Fibroblast of villous mesenchyme (primary cell): ENCODE measurements around the gene CPNE4. TPM values are rescaled to one million over a fixed set of nuclear protein-coding genes. Genes with fewer than 3 reads are reported as not detected.

Experiments used
- DNase-seq: peaks from one replicate; pipeline ENCODE4 v3.0.0-alpha.2; 2010; ENCODE audit warnings: low read depth
- H3K4me3 ChIP-seq: 2 replicates; pipeline ENCODE4 v1.5.1; 2011; ENCODE audit warnings: low read depth, mild to moderate bottlenecking, low read length
- total RNA-seq: library from RNA; depleted of rRNA; stranded (reverse); fragments of >200 nt; gene quantifications from 2 replicates; pipeline ENCODE4 v1.2.3, GENCODE V29; 2012
- TF ChIP-seq, protein P1 (sequence below): IDR thresholded peaks from 2 replicates; pipeline ENCODE4 v1.5.1; 2012; ENCODE audit warnings: low read depth, mild to moderate bottlenecking, low read length; ENCODE audit not compliant: insufficient read depth

CPNE4 gene
- total RNA-seq, 1 donor: not detected

DNA sequence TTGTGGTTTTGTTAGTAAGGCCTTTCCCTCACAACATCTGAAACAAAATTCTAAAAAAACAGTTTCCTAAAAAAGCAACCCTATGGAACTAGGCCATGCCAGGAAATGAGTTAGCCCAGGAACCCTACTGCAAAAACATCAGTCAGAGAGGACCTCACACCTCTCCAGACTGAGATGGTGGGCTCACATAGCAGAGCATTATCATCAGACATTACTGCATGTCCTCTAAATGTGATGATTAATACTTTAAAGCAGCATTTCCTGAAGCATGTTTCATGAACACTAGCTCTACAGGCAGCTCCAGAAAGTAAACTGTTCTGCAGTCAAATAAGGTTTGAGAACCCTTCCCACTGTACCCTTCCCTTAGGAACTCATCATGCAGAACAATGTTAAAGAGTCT lies 299.7 kb downstream of the CPNE4 start:
- H3K4me3 ChIP-seq: no peak overlapping the region
- no peak for DNase-seq
- TF ChIP-seq, protein P1, sequence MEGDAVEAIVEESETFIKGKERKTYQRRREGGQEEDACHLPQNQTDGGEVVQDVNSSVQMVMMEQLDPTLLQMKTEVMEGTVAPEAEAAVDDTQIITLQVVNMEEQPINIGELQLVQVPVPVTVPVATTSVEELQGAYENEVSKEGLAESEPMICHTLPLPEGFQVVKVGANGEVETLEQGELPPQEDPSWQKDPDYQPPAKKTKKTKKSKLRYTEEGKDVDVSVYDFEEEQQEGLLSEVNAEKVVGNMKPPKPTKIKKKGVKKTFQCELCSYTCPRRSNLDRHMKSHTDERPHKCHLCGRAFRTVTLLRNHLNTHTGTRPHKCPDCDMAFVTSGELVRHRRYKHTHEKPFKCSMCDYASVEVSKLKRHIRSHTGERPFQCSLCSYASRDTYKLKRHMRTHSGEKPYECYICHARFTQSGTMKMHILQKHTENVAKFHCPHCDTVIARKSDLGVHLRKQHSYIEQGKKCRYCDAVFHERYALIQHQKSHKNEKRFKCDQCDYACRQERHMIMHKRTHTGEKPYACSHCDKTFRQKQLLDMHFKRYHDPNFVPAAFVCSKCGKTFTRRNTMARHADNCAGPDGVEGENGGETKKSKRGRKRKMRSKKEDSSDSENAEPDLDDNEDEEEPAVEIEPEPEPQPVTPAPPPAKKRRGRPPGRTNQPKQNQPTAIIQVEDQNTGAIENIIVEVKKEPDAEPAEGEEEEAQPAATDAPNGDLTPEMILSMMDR: no peak

DNA sequence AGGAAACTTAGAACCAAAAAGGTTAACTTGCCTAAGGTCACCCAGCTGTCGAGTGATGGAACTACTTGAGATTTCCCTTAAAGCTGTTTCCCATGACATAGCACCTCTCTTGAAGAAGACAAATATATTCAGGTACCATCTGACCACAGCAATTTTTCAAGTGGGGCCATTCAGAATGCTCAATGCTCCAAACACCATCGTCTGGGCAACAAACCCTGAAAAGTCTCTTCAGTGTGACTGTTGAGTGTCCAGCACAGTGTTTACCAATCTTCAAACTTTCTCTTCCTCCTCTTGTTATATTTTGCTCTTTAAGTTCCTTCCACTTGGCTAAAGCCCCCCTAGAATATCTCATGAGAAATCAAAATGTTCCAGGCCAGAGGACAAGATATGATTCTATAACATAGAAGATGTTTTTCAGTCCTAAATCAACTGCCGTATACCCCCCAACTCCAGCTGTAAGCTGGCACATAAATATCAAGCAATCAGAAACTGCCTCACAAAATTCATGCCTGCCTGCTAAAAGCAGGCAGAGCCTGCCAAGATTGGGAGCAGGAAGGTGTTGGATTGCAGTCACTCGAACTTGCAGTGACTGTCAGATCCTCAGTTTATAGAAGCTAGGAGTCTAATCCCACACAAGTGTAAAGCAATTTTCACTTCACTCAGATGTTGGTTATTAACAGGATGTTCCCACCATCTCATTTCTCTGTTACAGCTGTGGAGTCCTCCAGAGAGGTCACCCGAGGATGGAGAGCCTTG lies 301.6 kb downstream of the CPNE4 start:
- no peak for DNase-seq
- TF ChIP-seq, protein P1: no peak
- H3K4me3 ChIP-seq: no peak overlapping the region

DNA sequence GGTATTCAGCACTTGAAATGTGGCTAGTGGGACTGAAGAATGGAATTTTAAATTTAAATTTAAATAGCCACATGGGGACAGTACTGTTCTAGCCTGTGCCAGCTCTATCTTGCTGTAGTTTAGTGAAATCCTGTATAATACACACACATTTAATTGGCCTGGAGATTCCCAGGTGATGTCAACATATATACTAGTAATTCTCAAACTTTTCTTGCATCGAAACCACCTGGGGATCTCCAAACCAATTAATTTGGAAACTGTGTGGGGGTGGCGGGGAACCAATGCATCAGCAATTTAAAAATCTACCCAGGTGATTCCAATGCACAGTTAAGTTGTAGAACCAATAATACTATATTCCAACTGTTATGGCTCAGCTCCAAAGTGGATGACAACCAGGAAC lies 303.1 kb downstream of the CPNE4 start:
- H3K4me3 ChIP-seq: no peak overlapping the region
- TF ChIP-seq, protein P1: no peak
- no peak for DNase-seq

GRCh38 chr3:131730581-131730980 lies 304.2 kb downstream of the CPNE4 start:
- no peak for DNase-seq
- H3K4me3 ChIP-seq: no peak overlapping the region
- TF ChIP-seq, protein P1: no peak

GRCh38 chr3:131729643-131730017 lies 305.2 kb downstream of the CPNE4 start:
- H3K4me3 ChIP-seq: no peak overlapping the region
- TF ChIP-seq, protein P1: no peak
- no peak for DNase-seq

DNA sequence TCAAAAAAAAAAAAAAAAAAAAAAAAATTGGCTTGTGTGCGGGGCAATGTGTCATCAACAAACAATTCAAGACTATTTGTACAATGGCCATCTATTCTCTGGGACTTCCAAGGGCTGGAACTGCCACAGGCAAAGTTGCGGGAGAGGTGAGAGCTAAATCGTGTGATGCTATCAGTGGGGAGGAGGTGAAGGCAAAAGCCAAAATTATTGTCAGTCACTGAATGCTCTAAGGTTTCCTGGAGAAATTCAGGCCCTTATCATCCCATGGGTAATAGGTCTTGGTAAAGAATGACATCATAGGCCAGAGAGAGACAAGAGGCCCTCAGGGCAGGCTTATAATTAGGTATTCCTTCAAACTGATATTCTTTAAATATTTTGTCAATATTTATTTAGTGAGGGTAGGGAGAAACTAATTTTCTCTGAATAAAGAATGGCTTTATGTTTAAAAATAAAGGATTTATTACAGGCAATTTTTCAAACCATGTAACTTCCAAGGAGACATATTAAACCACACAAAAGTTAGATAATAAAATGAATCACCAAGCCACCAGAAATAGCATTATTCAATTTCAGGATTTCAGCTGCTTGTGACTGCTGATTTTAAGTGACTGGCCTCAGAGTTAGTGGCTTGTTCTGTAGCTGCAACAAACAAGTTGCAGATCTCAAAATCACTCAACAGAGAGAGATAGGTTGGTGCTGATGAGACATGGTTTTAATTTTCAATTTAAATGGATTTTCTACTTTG lies 305.7 kb downstream of the CPNE4 start:
- TF ChIP-seq, protein P1: no peak
- H3K4me3 ChIP-seq: no peak overlapping the region
- no peak for DNase-seq

DNA sequence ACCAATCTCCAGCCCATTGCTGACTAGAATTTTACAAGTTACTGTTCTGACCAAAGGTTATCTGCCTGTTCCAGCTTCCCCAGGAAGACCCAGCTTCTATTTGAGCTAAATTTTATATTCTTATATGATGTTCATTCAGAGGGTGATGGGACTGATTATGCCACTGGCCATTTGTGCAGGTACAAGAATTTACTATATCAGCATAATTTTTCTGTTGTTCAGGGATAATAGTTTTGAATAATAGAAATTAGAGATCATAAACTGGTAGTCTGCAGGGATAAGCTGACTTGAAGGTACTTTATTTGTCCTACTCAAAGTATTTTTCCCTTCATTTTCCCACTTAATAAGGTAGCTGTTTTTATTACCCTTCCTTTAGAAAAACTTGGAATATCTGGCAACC lies 309.4 kb downstream of the CPNE4 start:
- TF ChIP-seq, protein P1: no peak
- DNase-seq: no peak
- no peak overlapping the region for H3K4me3 ChIP-seq
